Dendritic cell treated with granulocyte-macrophage colony-stimulating factor and Interleukin-4, amounts not matched to agents 40 ng/mL and 50 ng/mL, for 4 days (primary cell): ENCODE results near the gene ENOX1.

Experiments
- H3K27ac Mint-ChIP-seq: one replicate; pipeline ENCODE4 v1.8.0; 2022; ENCODE audit warnings: mild to moderate bottlenecking, mixed read lengths
- H3K27me3 Mint-ChIP-seq: one replicate; pipeline ENCODE4 v1.8.0; 2022; ENCODE audit warnings: mild to moderate bottlenecking, mixed read lengths
- H3K36me3 Mint-ChIP-seq: one replicate; pipeline ENCODE4 v1.8.0; 2022; ENCODE audit warnings: low read depth, mixed read lengths
- H3K4me1 Mint-ChIP-seq: one replicate; pipeline ENCODE4 v1.8.0; 2022; ENCODE audit warnings: low read depth, mixed read lengths
- H3K4me3 Mint-ChIP-seq: one replicate; pipeline ENCODE4 v1.8.0; 2022; ENCODE audit warnings: mild to moderate bottlenecking, moderate library complexity, mixed read lengths
- H3K9me3 Mint-ChIP-seq: one replicate; pipeline ENCODE4 v1.8.0; 2022; ENCODE audit warnings: mixed read lengths
- intact Hi-C: fragments of 100-400 bp; cut with micrococcal nuclease; formaldehyde crosslinking; loops from one replicate; pipeline ENCODE4 v1.15.0; 2022

ENOX1 gene

DNA sequence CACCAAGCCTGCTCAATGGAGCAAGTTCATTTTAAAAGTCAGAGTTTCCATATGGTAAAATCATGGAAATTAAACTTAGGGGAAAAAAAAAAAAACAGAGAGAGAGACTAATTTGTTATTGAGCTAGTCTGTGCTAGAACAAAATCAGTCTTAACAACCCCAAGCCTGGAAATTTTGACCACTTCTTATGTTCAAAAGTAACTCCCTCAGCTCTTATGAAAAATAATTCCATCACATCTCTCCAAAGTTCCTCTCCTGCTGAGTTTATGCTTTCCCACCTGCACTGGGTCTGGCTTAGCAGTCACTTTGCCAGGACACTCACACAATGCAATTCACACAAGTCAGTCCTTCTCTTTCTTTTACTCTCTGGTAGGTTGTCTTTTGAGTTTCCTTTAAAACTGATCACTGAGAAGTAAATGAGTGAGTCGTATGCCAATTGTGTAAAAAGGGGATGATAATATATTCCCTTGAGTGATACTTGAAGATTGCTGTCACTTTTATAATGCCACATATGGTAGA lies 92.6 kb downstream of the ENOX1 start:
- no peaks in the 10 kb centered on the region for H3K36me3 Mint-ChIP-seq
- peaks cover 1% of the 10 kb centered on the region for H3K27me3 Mint-ChIP-seq
- H3K9me3 Mint-ChIP-seq: no peaks in the 10 kb centered on the region
- intact Hi-C loops: no loop called here
- no peak overlapping the region for H3K4me3 Mint-ChIP-seq
- no peaks in the 10 kb centered on the region for H3K4me1 Mint-ChIP-seq
- no peak overlapping the region for H3K27ac Mint-ChIP-seq

DNA sequence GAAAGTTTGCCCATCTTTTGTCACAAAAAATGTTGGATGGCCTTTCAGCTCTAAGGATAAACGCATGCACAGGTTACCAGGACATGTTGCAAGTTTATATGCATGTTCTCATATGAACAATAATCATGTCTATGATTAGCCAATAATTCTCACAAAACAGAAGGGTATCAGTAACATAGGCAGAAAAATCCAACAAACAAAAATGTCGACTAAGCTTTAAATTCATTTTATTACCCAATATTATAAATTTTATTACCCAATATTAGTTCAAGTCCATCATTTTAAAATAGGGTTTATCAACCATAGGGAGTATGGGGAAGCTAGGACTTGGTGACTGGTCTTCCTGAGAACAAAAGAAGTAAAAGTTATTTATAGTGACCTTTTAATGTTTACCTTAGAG lies 93.1 kb downstream of the ENOX1 start:
- H3K27me3 Mint-ChIP-seq: peaks cover 1% of the 10 kb centered on the region
- H3K4me3 Mint-ChIP-seq: no peak overlapping the region
- H3K27ac Mint-ChIP-seq: no peak overlapping the region
- no peaks in the 10 kb centered on the region for H3K4me1 Mint-ChIP-seq
- intact Hi-C loops: no loop called here
- no peaks in the 10 kb centered on the region for H3K36me3 Mint-ChIP-seq
- no peaks in the 10 kb centered on the region for H3K9me3 Mint-ChIP-seq

DNA sequence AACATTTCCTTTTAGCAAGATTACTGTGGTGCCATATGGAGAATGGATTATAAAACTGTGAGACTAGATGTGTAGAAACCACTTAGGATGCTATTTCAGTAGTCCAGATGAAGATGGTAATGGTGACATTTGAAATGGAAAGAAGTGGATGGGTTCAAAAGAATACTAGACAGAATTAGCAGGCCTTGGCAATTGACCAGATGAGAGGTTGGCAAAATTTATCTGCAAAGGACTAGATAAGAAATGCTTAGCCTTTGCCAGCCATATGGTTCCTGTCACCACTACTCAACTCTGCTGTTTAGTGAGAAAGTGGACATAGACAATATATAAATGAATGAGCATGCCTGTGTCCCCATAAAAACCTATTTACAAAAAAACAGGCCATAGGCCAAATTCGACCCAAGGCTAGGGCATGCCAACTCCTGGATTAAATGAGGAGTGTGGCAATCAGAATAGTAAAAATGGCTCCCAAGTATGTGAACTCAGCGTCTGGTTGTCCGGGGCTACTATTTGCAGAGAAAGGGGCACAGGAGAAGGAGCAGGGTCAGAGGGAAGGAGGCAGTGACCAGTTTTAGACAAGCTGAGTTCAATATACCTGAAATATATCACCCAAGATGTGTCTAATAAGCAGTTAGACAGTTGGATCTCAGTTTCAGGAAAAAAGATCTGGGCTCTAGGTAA lies 98.4 kb downstream of the ENOX1 start:
- intact Hi-C loops: no loop called here
- Mint-ChIP-seq H3K27me3 (peaks cover 1% of the 10 kb centered on the region), H3K9me3 (no peaks in the 10 kb centered on the region), H3K27ac (no peak overlapping the region), H3K36me3 (no peaks in the 10 kb centered on the region), H3K4me1 (no peaks in the 10 kb centered on the region), H3K4me3 (no peak overlapping the region)

DNA sequence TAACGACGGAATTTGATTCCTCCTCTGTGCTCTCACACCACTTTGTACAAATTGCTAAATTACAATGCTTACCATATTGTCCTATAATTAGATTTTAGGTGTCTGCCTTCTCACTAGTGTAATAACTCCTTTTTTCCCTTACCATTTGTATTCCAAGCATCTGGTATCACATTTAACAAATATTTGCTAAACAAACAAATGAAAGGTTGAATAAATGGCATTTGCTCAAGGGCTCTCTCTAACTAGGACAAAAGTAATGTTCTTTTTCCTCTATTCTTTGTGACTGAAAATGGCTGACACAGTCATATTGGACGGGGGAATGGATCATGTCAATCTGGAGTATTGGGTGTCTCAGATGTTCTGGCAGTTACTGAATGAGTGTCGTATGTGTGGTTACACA lies 99.7 kb downstream of the ENOX1 start:
- Mint-ChIP-seq H3K27ac (no peak overlapping the region), H3K27me3 (peaks cover 1% of the 10 kb centered on the region), H3K4me3 (no peak overlapping the region), H3K36me3 (no peaks in the 10 kb centered on the region), H3K9me3 (no peaks in the 10 kb centered on the region), H3K4me1 (no peaks in the 10 kb centered on the region)
- intact Hi-C loops: no loop called here

DNA sequence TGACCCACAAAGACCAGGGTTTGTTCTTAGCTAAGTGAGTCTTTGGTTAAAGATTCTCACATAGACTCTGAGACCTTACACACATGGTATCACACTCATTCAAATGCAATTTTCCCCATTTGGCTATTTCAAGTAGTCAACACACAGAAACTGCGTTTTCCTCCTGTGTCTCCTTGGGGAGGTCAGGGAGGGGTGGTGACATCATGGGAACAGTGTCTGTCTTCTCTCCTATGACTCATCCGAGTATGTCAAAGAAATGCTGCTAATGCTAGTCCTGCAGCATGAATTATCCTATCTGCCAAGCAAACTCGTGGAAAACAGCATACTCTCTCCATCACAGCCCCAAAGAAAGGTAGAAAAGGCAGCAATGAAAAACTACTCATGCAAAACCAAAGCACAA lies 100.2 kb downstream of the ENOX1 start:
- H3K36me3 Mint-ChIP-seq: no peaks in the 10 kb centered on the region

DNA sequence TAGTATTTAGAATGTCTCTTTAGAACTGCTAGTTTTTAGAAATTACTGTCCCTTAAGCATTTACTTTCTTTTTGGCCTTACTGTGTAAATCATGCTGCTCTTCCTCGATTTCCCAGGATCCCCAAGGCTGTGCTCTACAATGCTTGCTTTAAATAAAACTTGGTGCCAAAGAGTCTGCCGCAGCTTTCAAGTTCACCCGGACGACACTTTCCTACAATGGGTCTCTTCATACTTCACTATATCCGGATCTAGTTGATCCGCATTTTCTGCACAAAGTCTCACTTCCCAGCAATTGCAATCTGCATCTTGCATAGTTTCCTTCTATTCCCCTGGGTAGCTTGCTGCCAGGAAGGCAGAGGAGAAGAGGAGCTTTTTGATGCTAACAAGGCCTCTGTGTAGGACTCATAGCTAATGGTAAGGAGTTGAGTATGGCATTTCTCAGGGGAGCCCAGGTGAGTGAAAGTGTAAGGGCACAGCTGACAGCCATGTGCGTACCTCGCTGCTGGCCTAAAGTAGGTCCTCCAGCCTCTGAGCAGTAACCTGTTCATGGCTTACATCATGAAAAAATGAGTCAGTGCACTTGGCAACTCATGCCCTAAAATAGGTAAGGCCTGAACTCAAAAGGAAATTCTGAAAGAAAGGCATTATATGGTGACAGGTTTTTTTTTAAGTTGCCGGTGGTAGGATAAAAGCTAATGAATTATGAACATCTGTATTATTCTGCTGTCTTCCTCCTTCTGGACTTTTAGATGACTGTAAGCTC lies 101.6 kb downstream of the ENOX1 start:
- no peaks in the 10 kb centered on the region for H3K27me3 Mint-ChIP-seq
- H3K36me3 Mint-ChIP-seq: no peaks in the 10 kb centered on the region
- intact Hi-C loops: no loop called here
- H3K27ac Mint-ChIP-seq: no peak overlapping the region
- H3K4me3 Mint-ChIP-seq: no peak overlapping the region
- H3K9me3 Mint-ChIP-seq: no peaks in the 10 kb centered on the region
- peaks cover 5% of the 10 kb centered on the region for H3K4me1 Mint-ChIP-seq

More for the DNA sequence above, 100.2 kb downstream of the ENOX1 start:
- H3K27me3 Mint-ChIP-seq: peaks cover 1% of the 10 kb centered on the region
- H3K27ac Mint-ChIP-seq: no peak overlapping the region
- H3K4me1 Mint-ChIP-seq: peaks cover 5% of the 10 kb centered on the region
- H3K9me3 Mint-ChIP-seq: no peaks in the 10 kb centered on the region
- no peak overlapping the region for H3K4me3 Mint-ChIP-seq
- intact Hi-C loops: no loop called here

DNA sequence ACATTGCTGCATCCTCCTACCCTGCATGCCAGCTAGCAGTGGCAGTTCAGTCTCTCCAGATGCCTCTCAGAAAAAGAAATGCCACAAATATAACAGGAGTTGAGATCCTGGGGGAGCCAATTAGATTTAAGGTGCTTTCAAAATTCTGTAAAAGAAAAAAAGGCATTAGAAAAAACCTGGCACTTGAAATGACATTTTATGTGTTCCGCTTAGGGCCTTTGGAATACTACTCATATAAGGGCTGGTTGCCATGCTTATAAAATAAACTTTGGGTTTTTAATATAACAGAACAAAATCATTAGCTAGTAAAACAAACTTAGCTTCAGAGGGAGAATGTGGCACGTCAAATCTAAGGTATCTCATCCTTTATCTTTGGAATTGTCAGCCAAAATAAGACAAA lies 104.1 kb downstream of the ENOX1 start:
- Mint-ChIP-seq H3K27me3 (no peaks in the 10 kb centered on the region), H3K27ac (no peak overlapping the region), H3K4me3 (no peak overlapping the region), H3K36me3 (no peaks in the 10 kb centered on the region), H3K4me1 (peaks cover 5% of the 10 kb centered on the region), H3K9me3 (no peaks in the 10 kb centered on the region)
- intact Hi-C loops: no loop called here

DNA sequence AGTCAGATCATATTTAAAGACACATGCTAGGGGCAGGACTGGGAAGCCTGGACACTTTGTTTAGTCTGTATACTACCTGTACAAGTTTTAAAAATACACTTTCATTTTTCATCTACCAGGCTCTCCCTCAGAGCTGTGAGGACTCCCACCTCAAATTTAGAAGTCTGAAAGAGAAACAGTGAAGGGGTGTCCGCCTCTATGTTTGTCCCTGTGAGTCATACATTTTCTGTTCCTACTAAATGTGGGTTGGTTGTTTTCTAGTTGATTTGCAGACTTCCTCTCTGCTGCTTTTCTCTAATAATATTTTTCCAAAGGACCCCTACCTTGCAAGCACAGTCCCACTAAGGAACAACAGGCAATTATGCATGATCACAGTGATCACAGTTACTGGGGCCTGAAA lies 110.5 kb downstream of the ENOX1 start:
- intact Hi-C loops: no loop called here
- Mint-ChIP-seq H3K4me1 (peaks cover 11% of the 10 kb centered on the region), H3K27ac (no peak overlapping the region), H3K27me3 (peaks cover 1% of the 10 kb centered on the region), H3K4me3 (no peak overlapping the region), H3K9me3 (no peaks in the 10 kb centered on the region), H3K36me3 (no peaks in the 10 kb centered on the region)

DNA sequence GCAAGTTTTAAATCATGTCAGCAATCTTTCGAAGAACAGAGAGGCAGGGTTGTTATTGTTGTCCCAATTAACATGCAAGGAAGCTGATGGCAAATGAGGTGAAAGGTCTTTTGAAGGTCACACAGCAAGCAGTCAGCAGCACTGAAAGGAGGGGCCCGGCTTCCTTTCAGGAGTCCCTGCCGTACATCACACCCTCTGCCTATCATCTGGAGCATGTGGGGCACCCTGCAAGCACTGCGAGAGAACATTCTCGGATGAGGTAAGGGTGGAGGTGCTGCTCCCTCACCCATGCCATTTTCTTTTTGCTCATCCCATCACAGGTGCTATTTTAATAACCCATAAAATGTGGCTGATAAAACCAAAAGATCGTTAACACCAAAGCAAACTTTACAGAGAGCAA lies 111.2 kb downstream of the ENOX1 start:
- no peak overlapping the region for H3K4me3 Mint-ChIP-seq
- H3K4me1 Mint-ChIP-seq: peaks cover 11% of the 10 kb centered on the region
- peaks cover 1% of the 10 kb centered on the region for H3K27me3 Mint-ChIP-seq
- intact Hi-C loops: no loop called here
- no peaks in the 10 kb centered on the region for H3K9me3 Mint-ChIP-seq
- H3K36me3 Mint-ChIP-seq: no peaks in the 10 kb centered on the region
- no peak overlapping the region for H3K27ac Mint-ChIP-seq

DNA sequence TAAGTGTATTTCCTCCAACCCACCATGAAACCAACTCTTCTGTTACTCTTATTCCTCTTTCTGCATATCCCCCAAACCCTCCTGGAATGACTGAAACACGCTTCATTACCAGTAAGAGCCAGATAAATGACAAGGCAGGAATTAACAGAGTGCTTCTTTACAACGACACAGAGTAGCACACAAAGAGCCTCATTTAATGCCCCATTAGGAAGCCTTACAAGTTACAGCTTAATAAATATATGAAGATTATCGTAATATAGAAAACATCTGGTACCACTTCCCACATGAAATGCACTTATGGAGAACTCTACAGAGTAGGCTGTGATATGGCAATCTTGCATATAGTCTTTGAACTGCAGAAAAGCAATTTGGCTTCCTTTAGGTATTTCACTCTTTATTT lies 116.8 kb downstream of the ENOX1 start:
- no peaks in the 10 kb centered on the region for H3K4me1 Mint-ChIP-seq
- H3K36me3 Mint-ChIP-seq: no peaks in the 10 kb centered on the region
- no peak overlapping the region for H3K4me3 Mint-ChIP-seq
- peaks cover 1% of the 10 kb centered on the region for H3K27me3 Mint-ChIP-seq
- intact Hi-C loops: no loop called here
- no peak overlapping the region for H3K27ac Mint-ChIP-seq
- no peaks in the 10 kb centered on the region for H3K9me3 Mint-ChIP-seq

DNA sequence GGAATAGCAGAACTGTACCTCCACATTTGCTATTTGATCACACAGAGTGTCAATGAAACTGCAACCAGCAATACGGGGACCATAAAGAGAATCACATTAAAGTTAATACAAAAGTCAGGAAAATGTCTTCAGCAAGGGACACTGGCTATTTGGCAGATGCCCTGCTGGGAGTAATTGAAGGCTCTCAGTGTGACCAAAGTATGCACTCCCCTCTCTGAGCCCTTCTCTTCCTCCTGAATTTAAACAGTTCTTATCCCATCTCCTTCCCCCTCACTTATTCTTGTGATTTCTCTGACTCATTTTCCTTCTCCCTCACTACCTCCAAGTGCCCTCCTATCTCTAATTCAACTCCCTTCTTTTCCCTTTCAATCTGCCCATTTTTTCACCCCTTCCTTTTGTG lies 117.7 kb downstream of the ENOX1 start:
- Mint-ChIP-seq H3K4me3 (no peak overlapping the region), H3K9me3 (no peaks in the 10 kb centered on the region), H3K4me1 (no peaks in the 10 kb centered on the region), H3K36me3 (no peaks in the 10 kb centered on the region), H3K27me3 (peaks cover 1% of the 10 kb centered on the region), H3K27ac (no peak overlapping the region)
- intact Hi-C loops: no loop called here

DNA sequence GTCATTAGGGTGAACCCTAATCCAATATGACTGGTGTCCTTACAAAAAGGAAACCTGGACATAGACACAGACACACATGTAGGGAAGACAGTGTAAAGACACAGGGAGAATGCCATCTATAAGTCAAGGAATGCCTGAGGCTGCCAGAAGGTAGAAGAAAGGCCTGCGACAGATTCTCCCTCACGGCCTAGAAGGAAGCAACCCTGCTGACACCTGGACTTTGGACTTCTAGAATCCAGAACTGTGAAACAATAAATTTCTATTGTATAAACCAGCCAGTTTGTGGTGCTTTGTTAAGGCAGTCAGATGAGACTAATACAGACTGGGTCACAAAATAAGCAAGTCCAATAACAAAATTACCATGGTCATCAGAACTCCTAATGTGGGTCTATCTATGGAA lies 120.4 kb downstream of the ENOX1 start:
- Mint-ChIP-seq H3K27ac (no peak overlapping the region), H3K9me3 (no peaks in the 10 kb centered on the region), H3K4me1 (no peaks in the 10 kb centered on the region), H3K36me3 (no peaks in the 10 kb centered on the region), H3K4me3 (no peak overlapping the region), H3K27me3 (no peaks in the 10 kb centered on the region)
- intact Hi-C loops: no loop called here

DNA sequence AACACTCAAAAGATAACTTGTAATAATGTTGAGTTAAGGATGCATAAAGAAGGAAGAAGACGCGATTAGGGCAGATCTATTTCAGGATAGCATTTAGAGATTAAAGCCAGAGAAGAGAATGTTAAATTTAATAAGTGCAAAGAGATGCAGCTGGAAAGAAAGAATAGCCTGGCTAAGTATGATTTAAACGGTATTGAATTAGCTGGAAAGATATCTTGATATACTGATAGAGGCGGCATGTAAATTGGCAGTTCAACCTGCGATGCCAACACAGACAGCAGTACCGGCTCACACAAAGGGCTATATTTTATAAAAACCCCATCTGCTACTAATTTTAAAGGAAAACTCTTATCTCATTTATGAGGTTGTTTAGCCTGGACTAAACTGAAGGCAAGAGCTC lies 121.4 kb downstream of the ENOX1 start:
- no peak overlapping the region for H3K4me3 Mint-ChIP-seq
- no peaks in the 10 kb centered on the region for H3K4me1 Mint-ChIP-seq
- intact Hi-C loops: no loop called here
- H3K36me3 Mint-ChIP-seq: no peaks in the 10 kb centered on the region
- no peaks in the 10 kb centered on the region for H3K9me3 Mint-ChIP-seq
- no peaks in the 10 kb centered on the region for H3K27me3 Mint-ChIP-seq
- no peak overlapping the region for H3K27ac Mint-ChIP-seq

DNA sequence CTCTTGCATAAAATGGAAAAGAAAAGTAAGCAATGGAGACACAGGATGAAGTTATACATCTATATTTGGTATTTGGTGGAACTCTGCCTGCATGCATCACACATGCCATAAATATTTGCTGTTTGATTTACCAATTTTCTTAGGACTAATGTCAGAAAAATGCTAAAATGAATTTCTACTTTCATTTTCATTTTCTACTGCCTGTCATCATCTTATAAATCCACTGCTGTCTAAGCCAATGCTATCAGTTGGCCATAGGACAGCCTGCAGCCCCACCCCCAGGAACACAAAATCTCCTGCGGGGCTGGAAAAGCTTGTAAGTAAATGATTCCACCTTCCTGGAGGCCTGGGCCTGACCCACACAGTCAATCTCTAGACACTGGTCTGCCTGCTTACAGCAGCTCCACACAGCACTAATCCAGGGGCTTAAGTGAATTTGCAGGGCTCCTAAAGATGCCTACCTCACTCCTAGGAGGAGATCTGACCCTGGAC lies 122.0 kb downstream of the ENOX1 start:
- H3K9me3 Mint-ChIP-seq: no peaks in the 10 kb centered on the region
- intact Hi-C loops: no loop called here
- no peak overlapping the region for H3K27ac Mint-ChIP-seq
- no peaks in the 10 kb centered on the region for H3K27me3 Mint-ChIP-seq
- no peaks in the 10 kb centered on the region for H3K36me3 Mint-ChIP-seq
- H3K4me3 Mint-ChIP-seq: no peak overlapping the region
- H3K4me1 Mint-ChIP-seq: no peaks in the 10 kb centered on the region
